Activated CD8-positive, alpha-beta memory T cell treated with anti-CD3 and anti-CD28 coated beads for 36 hours (primary cell): Measurements from ENCODE around the gene ZNF768. TPM values are rescaled to one million over a fixed set of nuclear protein-coding genes. Genes with fewer than 3 reads are reported as not detected.

ENCODE experiments used
- CTCF ChIA-PET: fragments of 350-600 bp; sonication (Branson Sonifier 250); formaldehyde crosslinking; loops from one replicate; lab custom pipeline; 2021; ENCODE audit warnings: antibody characterized with exemption; lab: Charles Lee
- POLR2A ChIA-PET: fragments of 350-600 bp; sonication (Branson Sonifier 250); formaldehyde crosslinking; loops from one replicate; lab custom pipeline; 2021; ENCODE audit warnings: antibody characterized with exemption; lab: Charles Lee
- total RNA-seq, 2 experiments: library from RNA; stranded (reverse); gene quantifications; one replicate each; pipeline ENCODE4 v1.2.3, GENCODE V29; 2021

The ZNF768 gene
- total RNA-seq, 2 experiments from 2014 or later, result 14.6 to 15.7 TPM

GRCh38 chr16:30539986-30540526 lies 13.7 kb upstream of the ZNF768 start:
- ChIA-PET CTCF (interaction anchor here (0.7 to 1.3 kb wide), 4 partner anchors 17 to 111 kb away, joined by 3 to 5 read pairs (median 4); partner anchors contain the start of gene DCTPP1), POLR2A (interaction anchor here (0.6 kb wide), 2 partner anchors 11 to 57 kb away, joined by 3 to 5 read pairs; no protein-coding TSS in a partner anchor)

GRCh38 chr16:30539000-30539964 lies 12.9 kb upstream of the ZNF768 start:
- ChIA-PET CTCF (interaction anchor here (0.7 to 1.3 kb wide), 3 partner anchors 18 to 106 kb away, joined by 3 to 5 read pairs (median 3); no protein-coding TSS in a partner anchor), POLR2A (interaction anchor here (0.6 kb wide), 1 partner anchor 58 kb away, joined by 5 read pairs; no protein-coding TSS in a partner anchor)

- CTCF ChIA-PET, result interaction anchor here (0.5 to 3.4 kb wide), 14 partner anchors 10 to 167 kb away, joined by 3 to 31 read pairs (median 7); partner anchors contain the start of genes DCTPP1, ZNF688 and ZNF764
Measured at GRCh38 chr16:30536391-30537024, 10.1 kb upstream of the ZNF768 start.

GRCh38 chr16:30535777-30536190 lies 9.4 kb upstream of the ZNF768 start:
- ChIA-PET CTCF (interaction anchor here (0.5 to 3.4 kb wide), 19 partner anchors 8 to 167 kb away, joined by 3 to 31 read pairs (median 6); partner anchors contain the start of genes DCTPP1, ZNF688, ZNF689 and ZNF764), POLR2A (interaction anchor here (0.6 to 3.2 kb wide), 19 partner anchors 8 to 338 kb away, joined by 3 to 35 read pairs (median 5); partner anchors contain the start of genes DCTPP1, ITGAL, PRR14 and ZNF688)

More at GRCh38 chr16:30536391-30537024, 10.1 kb upstream of the ZNF768 start:
- POLR2A ChIA-PET, result interaction anchor here (0.7 to 3.2 kb wide), 7 partner anchors 13 to 107 kb away, joined by 4 to 35 read pairs (median 9); partner anchors contain the start of genes DCTPP1, ZNF688 and ZNF764

GRCh38 chr16:30535106-30535776 lies 8.9 kb upstream of the ZNF768 start:
- ChIA-PET POLR2A (interaction anchor here (0.6 to 3.2 kb wide), 20 partner anchors 8 to 338 kb away, joined by 3 to 35 read pairs (median 5); partner anchors contain the start of genes DCTPP1, ITGAL, PRR14 and ZNF688), CTCF (interaction anchor here (0.7 to 3.4 kb wide), 18 partner anchors 8 to 166 kb away, joined by 3 to 31 read pairs (median 6); partner anchors contain the start of genes DCTPP1, ZNF688, ZNF689 and ZNF764)

GRCh38 chr16:30534368-30535105 lies 8.2 kb upstream of the ZNF768 start, which contains the start of gene ZNF747:
ZNF747 (minus strand) TSS chr16:30534858; CDS start chr16:30534679, 179 bp downstream.
- ChIA-PET POLR2A (interaction anchor here (0.5 to 3.2 kb wide), 16 partner anchors 9 to 128 kb away, joined by 3 to 35 read pairs (median 5); partner anchors contain the start of genes DCTPP1, ITGAL, PRR14 and ZNF688), CTCF (interaction anchor here (0.9 to 3.4 kb wide), 16 partner anchors 9 to 116 kb away, joined by 3 to 31 read pairs (median 6); partner anchors contain the start of genes DCTPP1, ZNF688 and ZNF764)

GRCh38 chr16:30533748-30534367 lies 7.5 kb upstream of the ZNF768 start:
- POLR2A ChIA-PET, result interaction anchor here (0.5 to 3.2 kb wide), 11 partner anchors 9 to 126 kb away, joined by 3 to 35 read pairs (median 5); partner anchors contain the start of genes DCTPP1, ZNF688, ZNF764 and ZNF771
- CTCF ChIA-PET, result interaction anchor here (0.9 to 3.4 kb wide), 10 partner anchors 10 to 116 kb away, joined by 3 to 31 read pairs (median 8); partner anchors contain the start of genes DCTPP1 and ZNF764

GRCh38 chr16:30533146-30533522 lies 6.8 kb upstream of the ZNF768 start:
- CTCF ChIA-PET, result interaction anchor here (1.1 to 3.4 kb wide), 2 partner anchors 17 to 117 kb away, joined by 5 to 23 read pairs; no protein-coding TSS in a partner anchor
- POLR2A ChIA-PET, result interaction anchor here (0.6 to 1.7 kb wide), 5 partner anchors 8 to 103 kb away, joined by 3 to 5 read pairs (median 3); partner anchors contain the start of genes DCTPP1 and ZNF785

- ChIA-PET POLR2A (interaction anchor here (0.6 to 1.1 kb wide), 2 partner anchors 44 to 53 kb away, joined by 3 read pairs; partner anchors contain the start of gene ZNF785), CTCF (no interaction called here)
Measured at GRCh38 chr16:30532285-30533145, 6.1 kb upstream of the ZNF768 start.

GRCh38 chr16:30530163-30531037 lies 4.0 kb upstream of the ZNF768 start:
- ChIA-PET POLR2A (interaction anchor here (0.6 kb wide), 1 partner anchor 79 kb away, joined by 3 read pairs; no protein-coding TSS in a partner anchor), CTCF (interaction anchor here (1.5 to 2.6 kb wide), 2 partner anchors 26 to 100 kb away, joined by 4 to 8 read pairs; partner anchors contain the start of gene DCTPP1)

GRCh38 chr16:30528799-30529457 lies 2.6 kb upstream of the ZNF768 start:
- ChIA-PET CTCF (interaction anchor here (1.4 to 2.6 kb wide), 2 partner anchors 69 to 99 kb away, joined by 5 to 8 read pairs; partner anchors contain the start of gene DCTPP1), POLR2A (interaction anchor here (0.6 kb wide), 1 partner anchor 9 kb away, joined by 5 read pairs; no protein-coding TSS in a partner anchor)

- ChIA-PET POLR2A (interaction anchor here (0.6 to 1.3 kb wide), 6 partner anchors 8 to 93 kb away, joined by 3 to 5 read pairs (median 3); partner anchors contain the start of gene SEPHS2), CTCF (interaction anchor here (0.9 to 1.4 kb wide), 4 partner anchors 18 to 78 kb away, joined by 3 to 5 read pairs (median 4); no protein-coding TSS in a partner anchor)
Measured at GRCh38 chr16:30527635-30528178, 1.3 kb upstream of the ZNF768 start.
